AG04449 (cell line): ENCODE results near the gene DNAAF8.
A peak's percentile ranks its signal among the peaks of the same experiment; 100 is the strongest.
"Not testable (repeated sequence)": the region's sequence is repeated elsewhere in the genome, so short reads cannot be mapped to it uniquely, and the experiment has no call there.

Experiments used
- CTCF ChIA-PET: fragments of 350-600 bp; formaldehyde crosslinking; extraction: SDS; loops from one replicate; lab custom pipeline; 2021; ENCODE audit warnings: antibody characterized with exemption; lab: Yijun Ruan, JAX
- POLR2A ChIA-PET: fragments of 400-600, 350-600 bp; formaldehyde crosslinking; extraction: SDS; loops from one replicate; lab custom pipeline; 2020; ENCODE audit warnings: antibody characterized with exemption, inconsistent platforms; lab: Yijun Ruan, JAX
- DNase-seq: peaks from one replicate; pipeline ENCODE4 v3.0.0-alpha.2; 2010; ENCODE audit warnings: low read depth, low spot score
- H3K4me3 ChIP-seq: 2 replicates; pipeline ENCODE4 v1.5.1; 2011; ENCODE audit warnings: low read depth, mild to moderate bottlenecking, control low read depth, low read length
- TF ChIP-seq, protein P1 (sequence below): IDR thresholded peaks from one replicate; pipeline ENCODE4 v1.5.1; 2011; ENCODE audit warnings: mild to moderate bottlenecking, moderate library complexity, low read length, control low read depth, inconsistent platforms; ENCODE audit not compliant: insufficient read depth; ENCODE audit errors: missing control alignments

Gene DNAAF8

DNA sequence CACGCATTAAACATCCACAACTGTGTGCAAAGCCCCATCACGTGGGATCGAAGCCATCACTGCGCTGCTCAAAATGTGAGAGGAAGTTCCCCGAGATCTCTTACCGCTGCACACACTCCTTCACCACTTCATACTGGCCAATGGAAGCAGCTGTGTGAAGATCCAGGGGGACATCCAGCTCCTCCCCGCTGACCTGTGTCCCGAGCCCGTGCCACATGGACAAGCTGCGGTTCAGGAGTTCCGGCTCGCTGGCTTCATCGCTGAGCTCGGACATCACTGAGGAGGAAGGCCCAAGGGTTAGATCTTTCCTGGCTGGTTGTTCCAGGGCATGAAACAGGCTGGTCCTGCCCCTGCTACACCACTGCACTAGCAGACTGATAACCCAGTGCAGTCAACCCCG lies 4.5 kb upstream of the DNAAF8 start:
- CTCF ChIA-PET: no interaction called here
- DNase-seq: no peak
- TF ChIP-seq, protein P1, sequence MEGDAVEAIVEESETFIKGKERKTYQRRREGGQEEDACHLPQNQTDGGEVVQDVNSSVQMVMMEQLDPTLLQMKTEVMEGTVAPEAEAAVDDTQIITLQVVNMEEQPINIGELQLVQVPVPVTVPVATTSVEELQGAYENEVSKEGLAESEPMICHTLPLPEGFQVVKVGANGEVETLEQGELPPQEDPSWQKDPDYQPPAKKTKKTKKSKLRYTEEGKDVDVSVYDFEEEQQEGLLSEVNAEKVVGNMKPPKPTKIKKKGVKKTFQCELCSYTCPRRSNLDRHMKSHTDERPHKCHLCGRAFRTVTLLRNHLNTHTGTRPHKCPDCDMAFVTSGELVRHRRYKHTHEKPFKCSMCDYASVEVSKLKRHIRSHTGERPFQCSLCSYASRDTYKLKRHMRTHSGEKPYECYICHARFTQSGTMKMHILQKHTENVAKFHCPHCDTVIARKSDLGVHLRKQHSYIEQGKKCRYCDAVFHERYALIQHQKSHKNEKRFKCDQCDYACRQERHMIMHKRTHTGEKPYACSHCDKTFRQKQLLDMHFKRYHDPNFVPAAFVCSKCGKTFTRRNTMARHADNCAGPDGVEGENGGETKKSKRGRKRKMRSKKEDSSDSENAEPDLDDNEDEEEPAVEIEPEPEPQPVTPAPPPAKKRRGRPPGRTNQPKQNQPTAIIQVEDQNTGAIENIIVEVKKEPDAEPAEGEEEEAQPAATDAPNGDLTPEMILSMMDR: no peak
- POLR2A ChIA-PET: interaction anchor here (0.6 kb wide), 1 partner anchor 99 kb away, joined by 3 read pairs; no protein-coding TSS in a partner anchor
- no peak overlapping the region for H3K4me3 ChIP-seq

DNA sequence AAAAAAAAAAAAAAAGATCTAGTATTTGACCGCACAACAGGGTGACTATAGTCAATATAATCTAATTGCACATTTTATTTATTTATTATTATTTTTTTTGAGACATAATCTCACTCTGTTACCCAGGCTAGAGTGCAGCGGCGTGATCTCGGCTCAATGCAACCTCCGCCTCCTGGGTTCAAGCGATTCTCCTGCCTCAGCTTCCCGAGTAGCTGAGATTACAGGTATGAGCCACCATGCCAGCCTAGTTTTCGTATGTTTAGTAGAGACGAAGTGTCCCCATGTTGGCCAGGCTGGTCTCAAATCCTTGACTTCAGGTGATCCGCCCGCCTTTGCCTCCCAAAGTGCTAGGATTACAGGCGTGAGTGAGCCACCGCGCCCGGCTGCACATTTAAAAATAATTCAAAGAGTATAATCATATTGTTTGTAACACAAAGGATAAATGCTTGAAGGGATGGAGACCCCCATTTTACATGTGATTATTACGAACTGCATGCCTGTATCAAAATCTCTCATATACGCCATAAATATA lies 1.1 kb upstream of the DNAAF8 start:
- H3K4me3 ChIP-seq: peak overlapping the region; percentile 97
- TF ChIP-seq, protein P1: no peak
- no peak for DNase-seq
- CTCF ChIA-PET: interaction anchor here (2.4 kb wide), 1 partner anchor 222 kb away, joined by 8 read pairs; no protein-coding TSS in a partner anchor
- POLR2A ChIA-PET: interaction anchor here (1.3 to 2.1 kb wide), 4 partner anchors 12 to 339 kb away, joined by 3 to 15 read pairs (median 8); partner anchors contain the start of gene ROGDI

DNA sequence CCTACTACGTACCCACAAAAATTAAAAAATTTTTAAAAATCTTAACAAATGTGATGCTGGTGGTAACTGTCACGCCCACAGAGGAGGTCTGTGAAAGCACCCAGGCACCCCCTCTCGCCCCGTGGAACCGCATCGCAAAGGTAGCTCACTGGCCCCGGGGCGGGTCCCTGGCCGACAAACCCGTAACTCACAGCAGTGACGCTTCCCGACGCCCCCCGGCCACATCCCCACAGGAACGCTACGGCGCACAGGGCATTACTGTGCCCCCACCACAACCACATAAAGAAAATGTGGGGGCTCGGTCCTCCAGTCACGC lies 632 bp upstream of the DNAAF8 start:
- H3K4me3 ChIP-seq: peak overlapping the region; percentile 97
- ChIA-PET POLR2A (interaction anchor here (0.8 to 2.1 kb wide), 9 partner anchors 9 to 339 kb away, joined by 3 to 15 read pairs (median 6); partner anchors contain the start of genes NUDT16L1, ROGDI and ZNF500), CTCF (interaction anchor here (1.1 to 2.4 kb wide), 3 partner anchors 33 to 223 kb away, joined by 3 to 8 read pairs (median 5); partner anchors contain the start of gene ZNF500)
- TF ChIP-seq, protein P1: no peak
- DNase-seq: no peak

DNA sequence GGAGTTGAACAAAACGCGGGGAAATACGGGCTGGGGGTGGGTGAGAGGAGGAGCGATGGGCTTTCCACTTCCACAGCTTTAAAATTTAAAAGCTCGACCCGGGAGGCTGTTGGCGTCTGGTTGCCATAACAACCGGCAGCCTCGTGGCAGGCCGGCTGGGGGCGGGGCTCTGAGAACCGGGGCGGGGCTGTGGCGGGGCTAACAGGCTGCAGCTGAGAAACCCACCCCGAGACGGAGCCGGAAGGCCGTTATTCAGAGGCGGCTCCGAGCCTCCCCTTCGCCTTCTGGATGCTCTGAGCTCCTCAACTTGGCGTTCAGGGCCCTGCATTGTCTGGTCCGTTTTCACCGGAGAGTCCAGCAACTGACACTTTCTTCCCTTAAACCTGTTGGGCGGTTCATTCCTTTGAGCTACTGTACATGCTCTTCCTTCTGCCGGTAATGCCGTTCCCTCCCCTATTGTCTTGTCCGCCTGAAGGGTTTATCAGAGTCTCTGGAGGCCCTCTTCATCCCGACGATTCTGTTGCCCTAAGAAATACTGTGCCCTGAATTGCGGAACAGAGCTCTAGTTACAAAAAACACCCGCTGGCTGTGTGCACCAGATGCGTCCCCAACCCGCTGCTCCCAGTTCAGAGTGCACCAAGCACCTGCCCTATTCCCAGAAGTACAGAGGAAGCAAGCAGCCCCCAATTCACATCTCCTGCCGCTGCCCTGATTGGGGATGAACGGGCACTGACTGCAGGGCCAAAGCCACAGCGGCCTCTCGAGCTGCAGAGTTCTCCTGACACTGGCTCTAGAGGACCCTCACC lies 596 bp downstream of the DNAAF8 start:
- no peak for DNase-seq
- CTCF ChIA-PET: interaction anchor here (0.9 to 2.4 kb wide), 7 partner anchors 9 to 223 kb away, joined by 3 to 8 read pairs (median 3); partner anchors contain the start of genes MGRN1, SEC14L5 and ZNF500
- POLR2A ChIA-PET: interaction anchor here (0.8 to 2.1 kb wide), 9 partner anchors 8 to 119 kb away, joined by 3 to 15 read pairs (median 6); partner anchors contain the start of genes NUDT16L1, ROGDI and ZNF500
- TF ChIP-seq, protein P1: no peak
- H3K4me3 ChIP-seq: peak overlapping the region; percentile 97

DNA sequence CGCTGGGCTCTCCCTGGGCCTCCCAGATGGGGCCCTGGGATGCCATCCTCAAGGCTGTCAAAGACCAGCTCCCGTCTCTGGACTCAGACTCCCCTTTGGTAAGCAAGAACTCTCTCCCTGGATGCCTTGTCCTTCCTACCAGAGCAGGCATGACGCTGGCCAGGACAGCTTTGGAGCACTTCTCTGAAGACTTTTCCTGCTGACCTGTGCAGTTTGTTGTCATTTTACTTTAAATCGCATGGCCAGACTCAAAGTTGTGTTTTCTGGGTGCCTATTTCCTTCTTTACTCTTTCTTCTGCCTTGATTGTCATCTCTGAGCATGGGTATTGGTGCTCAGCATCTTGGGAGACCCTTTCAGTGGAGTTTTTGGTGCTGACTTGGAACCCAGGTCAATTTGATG lies 2.2 kb downstream of the DNAAF8 start:
- CTCF ChIA-PET: no interaction called here
- H3K4me3 ChIP-seq: no peak overlapping the region
- DNase-seq: no peak
- POLR2A ChIA-PET: no interaction called here
- TF ChIP-seq, protein P1: no peak

DNA sequence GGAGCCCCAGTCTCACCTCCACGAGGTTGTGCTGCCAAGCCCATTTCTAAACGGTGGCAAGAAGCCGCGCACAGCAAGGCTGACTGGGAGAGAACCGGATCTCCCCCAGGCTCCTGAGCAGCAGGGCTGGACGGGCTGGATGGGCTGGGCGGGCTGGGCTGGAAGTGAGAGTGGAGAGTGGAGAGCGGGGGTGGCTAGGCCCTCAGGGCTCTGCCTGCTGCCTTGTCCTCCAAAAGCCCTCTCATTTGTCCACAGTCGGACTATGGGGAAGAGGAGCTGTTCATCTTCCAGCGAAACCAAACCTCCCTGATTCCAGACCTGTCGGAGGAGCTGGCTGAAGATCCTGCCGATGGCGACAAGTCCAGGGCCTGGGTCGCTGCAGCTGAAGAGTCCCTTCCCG lies 3.2 kb downstream of the DNAAF8 start:
- TF ChIP-seq, protein P1: no peak
- H3K4me3 ChIP-seq: no peak overlapping the region
- CTCF ChIA-PET: no interaction called here
- POLR2A ChIA-PET: no interaction called here
- no peak for DNase-seq

DNA sequence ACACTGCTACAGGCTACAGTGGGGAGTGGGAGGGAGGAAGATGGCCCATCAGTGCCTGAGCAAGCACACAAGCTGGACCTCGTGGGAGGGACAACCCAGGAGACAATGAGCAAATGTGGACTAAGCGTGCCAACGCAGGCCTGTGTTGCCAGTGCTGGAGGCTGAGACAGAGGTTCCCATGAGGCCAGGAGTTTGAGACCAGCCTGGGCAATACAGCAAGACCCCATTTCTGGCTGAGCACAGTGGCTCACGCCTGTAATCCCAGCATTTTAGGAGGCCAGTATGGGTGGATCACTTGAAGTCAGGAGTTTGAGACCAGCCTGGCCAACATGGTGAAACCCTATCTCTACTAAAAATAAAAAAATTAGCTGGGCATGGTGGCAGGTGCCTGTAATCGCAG lies 4.0 kb downstream of the DNAAF8 start:
- POLR2A ChIA-PET, H3K4me3 ChIP-seq, DNase-seq, CTCF ChIA-PET: not testable (repeated sequence)
